Lower leg skin (tissue), 4 donors: ENCODE results near the gene RPS3A. TPM values are rescaled to one million over a fixed set of nuclear protein-coding genes. Genes with fewer than 3 reads are reported as not detected.
"Not testable (repeated sequence)": the region's sequence is repeated elsewhere in the genome, so short reads cannot be mapped to it uniquely, and the experiment has no call there.

Experiments
- DNase-seq, 2 donors: peaks; one replicate each; pipeline ENCODE4 v3.0.0-alpha.2; 2019; ENCODE audit warnings: low spot score in 2 of 2
- H3K4me3 ChIP-seq: fragments of 200-600 bp; sonication (generic); 2 replicates; pipeline ENCODE4 v1.5.1; 2017; ENCODE audit warnings: mild to moderate bottlenecking, low read depth; ENCODE audit not compliant: poor library complexity, severe bottlenecking
- CTCF ChIP-seq, 3 donors: fragments of 450-650 bp; IDR thresholded peaks; one replicate each; pipeline ENCODE4 v1.5.1; 2016; ENCODE audit warnings: antibody characterized with exemption in 3 of 3, mild to moderate bottlenecking in 3 of 3, moderate library complexity in 2 of 3
- POLR2A ChIP-seq, 2 donors: fragments of 450-650 bp; IDR thresholded peaks; one replicate each; pipeline ENCODE4 v1.6.1; 2016 to 2017; ENCODE audit warnings: antibody characterized with exemption in 2 of 2, mild to moderate bottlenecking in 1 of 2, moderate library complexity in 1 of 2
- WGBS, 2 donors: methylation state at CpG; one replicate each; pipeline ENCODE4 v1.1.5; 2018; 5-methylcytosine and 5-hydroxymethylcytosine counted together
- intact Hi-C: fragments of 100-400 bp; cut with DNase I; formaldehyde crosslinking; loops from one replicate; pipeline ENCODE4 v1.15.0; 2023; ENCODE audit warnings: low total_unique reads
- total RNA-seq, 4 donors: library from RNA; depleted of rRNA; stranded (reverse); fragments of >200 nt; gene quantifications; one replicate each; pipeline ENCODE4 v1.1.0, GENCODE V29; 2016

RPS3A gene
- 1,000 to 10,000 TPM; 2,776 to 4,436 (median 3,829) TPM for total RNA-seq

GRCh38 chr4:151099229-151099975, at the start of gene RPS3A:
Gene RPS3A (plus strand): TSS chr4:151099628. CDS start chr4:151099653, 25 bp downstream.
- peak within 1 kb of the TSS; percentile 83 for H3K4me3 ChIP-seq
- peak; percentile 97 to 99 for DNase-seq
- intact Hi-C loops: no loop called here
- no peak for TF ChIP-seq POLR2A (IDR thresholded peaks at IDR 0.05)
- TF ChIP-seq CTCF (IDR thresholded peaks at IDR 0.05): peak in 1 of 3 donors; percentile 71
- 1 to 2% methylated on average over 51 to 53 of the region's 69 CpGs for WGBS, 2 donors

GRCh38 chr4:151052785-151053184, 46.6 kb upstream of the RPS3A start:
- no peak overlapping the region for H3K4me3 ChIP-seq
- intact Hi-C loops: no loop called here
- DNase-seq: no peak
- no peak for TF ChIP-seq CTCF (IDR thresholded peaks at IDR 0.05)
- TF ChIP-seq POLR2A (IDR thresholded peaks at IDR 0.05): no peak
- WGBS, 2 donors: 97 to 98% methylated on average over 3 of the region's 3 CpGs

- H3K4me3 ChIP-seq: no peak overlapping the region
- 65 to 71% methylated on average over 1 of the region's 1 CpG for WGBS, 2 donors
- no peak for TF ChIP-seq POLR2A (IDR thresholded peaks at IDR 0.05)
- TF ChIP-seq CTCF (IDR thresholded peaks at IDR 0.05): no peak
- intact Hi-C loops: no loop called here
- DNase-seq: no peak
Measured at GRCh38 chr4:151055539-151055938, 43.9 kb upstream of the RPS3A start.

GRCh38 chr4:151063143-151063542, 36.3 kb upstream of the RPS3A start:
- peak in 1 of 2 donors; percentile 37 for DNase-seq
- 94% methylated on average over 3 of the region's 3 CpGs for WGBS, 2 donors
- intact Hi-C loops, H3K4me3 ChIP-seq: not testable (repeated sequence)

GRCh38 chr4:151067316-151067970, 32.0 kb upstream of the RPS3A start:
- intact Hi-C loops: no loop called here
- no peak for DNase-seq
- WGBS, 2 donors: 62 to 71% methylated on average over 5 of the region's 5 CpGs
- no peak overlapping the region for H3K4me3 ChIP-seq
- no peak for TF ChIP-seq POLR2A (IDR thresholded peaks at IDR 0.05)
- no peak for TF ChIP-seq CTCF (IDR thresholded peaks at IDR 0.05)

- TF ChIP-seq CTCF (IDR thresholded peaks at IDR 0.05): no peak
- TF ChIP-seq POLR2A (IDR thresholded peaks at IDR 0.05): no peak
- peak in 1 of 2 donors; percentile 31 for DNase-seq
- no peak overlapping the region for H3K4me3 ChIP-seq
- intact Hi-C loops: no loop called here
Measured at GRCh38 chr4:151074416-151074916, 25.0 kb upstream of the RPS3A start.

- H3K4me3 ChIP-seq, intact Hi-C loops: not testable (repeated sequence)
- WGBS, 2 donors: 69 to 76% methylated on average over 2 of the region's 2 CpGs
- peak in 1 of 2 donors; percentile 39 for DNase-seq
Measured at GRCh38 chr4:151077978-151078377, 21.4 kb upstream of the RPS3A start.
